GM08714 (cell line): ENCODE results near the gene CYP2W1.

Experiments
- H3K4me3 ChIP-seq: fragments of 200-500 bp; sonication (Bioruptor generic); 2 replicates; pipeline ENCODE4 v1.5.1; 2014; ENCODE audit warnings: mild to moderate bottlenecking, low read length, inconsistent platforms
- ZNF274 ChIP-seq: IDR thresholded peaks from 2 replicates; pipeline ENCODE4 v1.6.1; 2012; ENCODE audit warnings: mild to moderate bottlenecking, low read depth, low read length

CYP2W1 gene

DNA sequence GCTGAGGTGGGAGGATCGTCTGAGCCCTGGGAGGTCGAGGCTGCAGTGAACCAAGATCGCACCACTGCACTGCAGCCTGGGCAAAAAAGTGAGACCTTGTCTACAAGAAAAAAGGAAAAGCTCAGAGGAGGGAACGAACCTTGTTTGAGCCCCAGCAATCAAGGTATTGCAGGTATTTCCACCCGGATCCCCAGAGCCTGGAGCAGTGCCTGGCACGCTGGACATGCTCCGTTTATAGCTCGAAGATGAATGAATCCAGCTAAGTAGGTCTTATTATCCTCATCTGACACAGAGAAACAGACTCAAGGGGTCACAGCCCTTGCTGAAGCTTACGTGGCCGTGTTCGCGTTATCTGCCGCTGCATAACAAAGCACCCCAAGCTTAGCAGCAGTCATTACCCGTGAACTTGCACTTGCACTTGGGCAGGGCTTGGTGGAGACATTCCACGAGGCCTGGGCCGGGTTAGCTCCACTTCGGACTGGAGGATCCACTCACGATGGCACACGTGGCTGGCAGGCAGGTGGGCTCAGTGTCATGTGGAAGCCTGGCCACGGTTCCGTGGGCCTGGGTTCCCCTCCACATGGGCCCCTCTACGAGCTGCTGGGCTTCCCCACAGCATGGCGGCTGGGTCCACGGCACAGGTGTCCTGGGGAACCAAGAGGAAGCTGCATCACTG is 4.4 kb upstream of the CYP2W1 start:
- TF ChIP-seq ZNF274, result no peak
- no peak overlapping the region for H3K4me3 ChIP-seq

DNA sequence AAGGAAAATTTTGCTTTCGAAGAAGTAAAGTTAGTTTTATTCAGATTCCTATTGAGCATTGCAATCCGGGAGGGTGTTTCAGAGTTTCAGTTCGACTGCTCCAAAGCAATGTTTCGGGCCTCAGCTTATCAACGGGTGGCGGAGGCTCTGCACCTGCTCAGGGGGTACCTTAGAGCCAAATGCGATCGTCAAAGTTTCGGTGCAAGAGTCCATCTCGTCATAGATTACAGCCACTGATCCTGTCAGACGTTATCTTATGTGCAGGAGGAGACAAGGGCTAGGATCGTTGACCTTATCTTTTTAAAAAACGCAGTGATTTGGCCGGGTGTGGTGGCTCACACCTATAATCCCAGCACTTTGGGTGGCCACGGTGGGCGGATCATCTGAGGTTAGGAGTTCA is 3.8 kb upstream of the CYP2W1 start:
- no peak overlapping the region for H3K4me3 ChIP-seq
- TF ChIP-seq ZNF274, result no peak

DNA sequence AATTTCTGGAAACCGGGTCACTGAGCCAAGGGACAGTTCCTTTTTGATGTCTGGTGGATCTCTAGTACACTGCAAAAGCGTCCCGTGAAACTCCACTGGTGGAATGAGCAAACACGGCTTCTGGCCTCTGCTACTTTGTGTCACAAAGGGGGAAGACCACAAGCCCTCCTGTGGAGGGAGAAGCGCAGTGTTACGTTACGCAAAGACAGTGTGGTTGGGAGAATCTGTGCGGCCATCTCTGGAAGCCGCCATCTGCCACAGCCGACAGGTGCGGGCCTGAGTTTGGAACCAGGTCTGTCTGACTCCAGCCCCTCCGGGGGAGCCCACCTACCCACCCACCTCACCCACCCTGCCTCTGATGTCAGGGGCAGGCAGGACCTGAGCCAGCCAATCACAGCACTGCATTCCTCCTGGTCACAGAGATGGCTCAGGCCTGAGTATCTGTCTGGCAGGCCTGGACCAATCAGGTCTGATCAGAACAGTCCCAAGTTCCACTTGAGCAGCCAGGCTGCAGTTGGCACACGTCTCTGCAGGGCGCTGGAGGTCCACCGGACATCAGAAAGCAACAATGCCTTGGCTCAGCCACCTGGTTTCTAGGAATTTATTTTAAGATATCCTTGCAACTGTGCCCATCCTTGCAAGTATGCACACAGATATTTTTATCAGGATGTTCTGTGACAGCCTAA is 3.0 kb upstream of the CYP2W1 start:
- H3K4me3 ChIP-seq, result no peak overlapping the region
- no peak for TF ChIP-seq ZNF274

DNA sequence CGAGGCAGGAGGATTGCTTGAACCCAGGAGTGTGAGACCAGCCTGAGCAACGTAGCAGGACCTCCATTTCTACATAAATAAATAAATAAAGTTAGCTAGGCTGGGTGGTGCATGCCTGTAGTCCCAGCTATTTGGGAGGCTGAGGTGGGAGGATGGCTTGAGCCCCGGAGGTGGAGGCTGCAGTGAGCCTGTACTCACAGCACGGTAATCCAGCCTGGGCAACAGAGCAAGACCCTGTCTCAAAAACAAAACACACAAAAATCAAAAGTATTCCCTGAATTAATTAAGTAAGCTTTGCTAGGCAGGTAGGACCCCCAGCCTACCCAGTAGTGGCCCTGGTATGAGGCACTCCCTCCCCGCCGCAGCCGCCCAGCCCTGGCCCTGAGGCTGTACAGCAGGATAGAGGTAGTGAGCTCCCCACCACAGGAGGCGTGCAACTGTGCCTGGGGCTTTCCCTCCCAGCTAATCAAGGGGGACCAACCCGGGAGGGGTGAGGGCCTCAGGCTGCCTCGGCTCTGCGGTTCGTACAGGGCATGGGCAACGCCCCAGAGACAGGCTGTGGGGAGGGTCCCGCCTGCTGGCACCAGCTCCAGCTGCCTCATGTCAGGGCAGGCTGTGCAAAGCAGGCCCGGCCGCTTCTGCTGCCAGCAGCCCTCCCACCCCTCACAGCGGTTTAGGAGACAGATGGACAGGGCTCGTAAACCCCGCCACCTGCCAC is 1.0 kb upstream of the CYP2W1 start:
- no peak overlapping the region for H3K4me3 ChIP-seq
- TF ChIP-seq ZNF274, result no peak

DNA sequence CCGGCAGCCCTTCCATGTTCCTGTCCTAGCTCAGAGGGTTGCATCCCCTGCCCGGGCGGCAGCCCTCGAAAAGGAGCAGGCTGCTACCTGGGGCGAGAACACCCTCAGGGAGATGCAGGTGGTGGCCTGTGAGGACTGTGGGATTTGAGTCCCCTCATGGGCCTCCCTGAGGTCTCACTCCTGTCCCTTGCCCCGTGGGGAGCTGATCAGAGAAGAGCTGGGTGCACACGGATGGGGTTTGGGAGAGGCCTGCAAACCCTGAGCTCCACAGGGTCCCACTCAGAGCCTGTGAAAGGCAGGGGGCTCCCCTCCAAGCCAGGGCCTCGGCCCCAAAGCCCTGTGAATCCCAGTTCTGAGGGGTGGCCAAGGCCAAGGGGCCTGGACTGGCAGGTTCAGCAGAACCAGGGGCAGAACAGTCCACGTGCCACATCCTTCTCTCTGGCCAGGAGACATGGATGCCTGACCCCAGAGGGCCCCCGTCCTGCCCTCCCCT is 424 bp upstream of the CYP2W1 start:
- no peak overlapping the region for H3K4me3 ChIP-seq
- TF ChIP-seq ZNF274, result no peak

DNA sequence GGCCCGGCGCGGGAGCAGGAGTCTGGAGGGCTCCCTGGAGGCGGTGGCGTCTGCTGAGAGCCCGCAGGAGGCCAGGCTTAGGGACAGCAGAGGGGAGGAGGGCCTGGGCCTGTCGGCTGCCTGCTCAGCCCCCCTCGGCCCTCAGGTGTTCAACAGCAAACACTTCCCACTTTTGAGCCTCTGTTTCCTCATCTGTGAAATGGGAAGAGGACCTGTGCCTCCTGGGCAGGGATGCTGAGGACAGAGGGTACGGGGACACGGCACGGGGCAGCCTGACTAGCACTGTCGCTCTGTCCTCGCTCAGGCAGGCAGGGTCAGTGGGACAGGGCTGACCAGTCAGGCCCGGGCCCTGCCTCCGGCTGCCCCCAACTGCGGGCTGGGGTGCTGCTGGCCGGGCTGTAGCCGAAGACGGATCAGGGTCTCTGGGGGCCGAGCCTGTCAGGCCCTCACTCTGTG is 663 bp downstream of the CYP2W1 start:
- H3K4me3 ChIP-seq, result no peak overlapping the region
- TF ChIP-seq ZNF274, result no peak

DNA sequence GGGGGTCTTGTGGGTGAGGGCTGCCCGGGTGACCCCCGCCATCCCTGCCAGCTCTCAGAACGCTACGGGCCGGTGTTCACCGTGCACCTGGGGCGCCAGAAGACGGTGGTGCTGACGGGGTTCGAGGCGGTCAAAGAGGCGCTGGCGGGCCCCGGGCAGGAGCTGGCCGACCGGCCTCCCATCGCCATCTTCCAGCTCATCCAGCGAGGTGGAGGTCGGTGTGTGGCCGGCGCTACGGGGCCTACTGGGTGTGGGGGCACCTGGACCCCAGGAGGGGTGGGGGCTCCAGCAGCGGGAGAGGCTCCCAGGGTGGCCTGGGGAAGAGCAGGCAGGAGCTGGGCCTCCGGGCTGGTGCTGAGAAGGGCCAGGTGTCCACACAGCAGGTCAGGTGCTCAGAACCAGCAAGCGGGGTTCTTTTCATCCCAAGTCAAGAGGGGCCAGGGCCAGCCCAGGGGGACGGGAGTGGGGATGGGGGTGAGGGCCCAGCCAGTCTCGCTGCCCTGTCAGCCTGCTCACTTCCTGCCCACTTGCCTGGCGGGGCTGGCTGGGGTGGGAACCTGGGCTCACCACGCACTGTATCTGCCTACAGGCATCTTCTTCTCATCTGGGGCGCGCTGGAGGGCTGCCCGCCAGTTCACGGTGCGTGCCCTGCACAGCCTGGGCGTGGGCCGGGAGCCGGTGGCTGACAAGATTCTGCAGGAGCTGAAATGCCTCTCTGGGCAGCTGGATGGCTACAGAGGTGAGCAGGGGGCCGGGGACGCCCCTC is 1.6 kb downstream of the CYP2W1 start:
- no peak overlapping the region for H3K4me3 ChIP-seq
- no peak for TF ChIP-seq ZNF274

DNA sequence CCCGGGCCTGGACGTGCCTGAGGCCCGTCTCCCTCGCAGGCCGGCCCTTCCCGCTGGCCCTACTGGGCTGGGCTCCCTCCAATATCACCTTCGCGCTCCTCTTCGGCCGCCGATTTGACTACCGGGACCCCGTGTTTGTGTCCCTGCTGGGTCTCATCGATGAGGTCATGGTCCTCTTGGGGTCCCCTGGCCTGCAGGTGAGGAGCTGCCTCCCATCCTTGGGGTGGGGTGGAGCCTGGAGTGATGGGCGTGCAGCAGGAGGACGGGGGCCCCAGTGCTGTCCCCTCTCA is 2.1 kb downstream of the CYP2W1 start:
- TF ChIP-seq ZNF274, result no peak

DNA sequence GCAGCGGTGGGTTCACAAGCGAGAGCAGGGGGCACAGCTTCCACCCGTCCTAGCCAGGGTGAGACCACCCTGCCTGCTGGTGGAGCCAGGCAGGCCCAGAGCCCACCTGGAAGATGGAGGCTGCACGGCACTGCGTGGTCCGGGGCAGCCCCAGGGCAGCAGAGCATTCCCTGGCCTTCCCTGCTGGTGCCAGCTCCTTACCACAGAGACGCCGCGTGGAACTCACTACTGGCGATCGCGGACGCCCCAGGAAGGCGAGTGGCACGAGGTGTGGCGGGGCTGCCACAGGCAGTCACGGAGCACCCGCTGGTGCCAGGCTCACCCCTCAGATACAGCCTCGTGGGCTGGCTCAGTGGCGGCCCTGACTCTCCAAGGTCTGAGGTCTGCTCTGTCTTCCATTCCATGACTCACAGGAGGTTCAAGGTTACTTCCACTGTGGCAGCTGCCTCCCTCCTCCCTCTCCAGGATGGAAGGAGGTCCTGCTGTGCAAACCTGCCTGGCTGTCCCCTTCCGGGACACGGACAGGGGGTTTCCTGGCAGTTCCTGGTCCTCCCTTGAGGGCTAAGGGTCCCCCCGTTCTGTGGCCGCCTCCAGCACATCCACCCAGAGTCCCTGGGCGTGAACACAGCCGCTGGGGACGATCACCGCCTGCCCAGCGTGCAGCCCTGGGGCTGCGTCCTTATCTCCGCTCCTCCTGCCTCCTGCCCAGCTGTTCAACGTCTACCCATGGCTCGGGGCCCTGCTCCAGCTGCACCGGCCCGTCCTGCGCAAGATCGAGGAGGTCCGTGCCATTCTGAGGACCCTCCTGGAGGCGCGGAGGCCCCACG is 3.1 kb downstream of the CYP2W1 start:
- no peak overlapping the region for H3K4me3 ChIP-seq
- TF ChIP-seq ZNF274, result no peak

More for the DNA sequence above, 2.1 kb downstream of the CYP2W1 start:
- no peak overlapping the region for H3K4me3 ChIP-seq

DNA sequence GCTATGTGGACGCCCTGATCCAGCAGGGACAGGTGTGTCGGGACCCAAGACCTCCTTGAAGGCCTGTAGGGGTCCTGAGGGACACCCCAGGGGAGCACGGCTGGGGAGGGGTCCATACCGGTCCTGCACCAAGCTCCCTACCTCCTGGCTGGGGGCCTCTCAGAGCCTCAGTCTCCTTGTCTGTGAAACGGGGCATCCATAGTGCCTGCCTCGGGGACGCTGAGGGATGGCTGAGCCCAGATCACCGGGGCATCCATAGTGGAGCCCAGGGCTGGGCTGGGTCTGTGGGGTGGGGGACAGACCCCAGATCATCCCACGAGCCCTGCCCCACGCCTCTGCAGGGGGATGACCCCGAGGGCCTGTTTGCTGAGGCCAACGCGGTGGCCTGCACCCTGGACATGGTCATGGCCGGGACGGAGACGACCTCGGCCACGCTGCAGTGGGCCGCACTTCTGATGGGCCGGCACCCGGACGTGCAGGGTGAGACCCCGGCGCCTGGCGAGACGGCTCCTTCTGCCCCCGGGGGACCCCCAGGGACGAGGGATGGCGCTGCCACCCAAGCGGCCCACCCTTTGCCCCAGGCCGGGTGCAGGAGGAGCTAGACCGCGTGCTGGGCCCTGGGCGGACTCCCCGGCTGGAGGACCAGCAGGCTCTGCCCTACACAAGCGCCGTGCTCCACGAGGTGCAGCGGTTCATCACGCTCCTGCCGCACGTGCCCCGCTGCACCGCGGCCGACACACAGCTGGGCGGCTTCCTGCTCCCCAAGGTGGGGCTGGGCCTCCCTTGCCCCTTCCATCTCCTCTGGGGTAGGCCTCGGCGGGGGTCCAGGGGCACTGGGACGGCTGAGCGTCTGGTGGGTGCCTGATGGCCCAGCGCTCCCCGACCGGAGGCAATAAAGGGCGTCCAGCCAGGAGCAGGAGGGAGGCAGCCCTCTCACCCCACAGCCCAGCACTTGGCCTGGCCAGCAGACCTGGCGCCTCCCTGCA is 4.1 kb downstream of the CYP2W1 start:
- no peak for TF ChIP-seq ZNF274

DNA sequence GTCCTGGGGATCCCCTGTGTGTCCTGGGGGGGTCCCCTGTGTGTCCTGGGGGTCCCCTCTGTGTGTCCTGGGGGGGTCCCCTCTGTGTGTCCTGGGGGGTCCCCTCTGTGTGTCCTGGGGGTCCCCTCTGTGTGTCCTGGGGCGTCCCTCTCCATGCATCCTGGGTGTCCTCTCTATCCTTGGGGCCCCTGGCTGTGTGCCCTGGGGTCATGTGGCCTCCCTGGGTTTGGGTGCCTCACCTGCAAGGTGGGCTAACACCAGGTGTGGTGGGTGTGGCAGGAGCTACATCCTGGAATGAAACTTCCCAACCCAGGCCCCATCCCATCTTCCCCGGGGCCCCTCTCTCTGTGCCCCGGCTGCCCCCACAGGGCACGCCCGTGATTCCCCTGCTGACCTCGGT is 4.9 kb downstream of the CYP2W1 start:
- H3K4me3 ChIP-seq, result no peak overlapping the region

More for the DNA sequence above, 4.1 kb downstream of the CYP2W1 start:
- no peak overlapping the region for H3K4me3 ChIP-seq

DNA sequence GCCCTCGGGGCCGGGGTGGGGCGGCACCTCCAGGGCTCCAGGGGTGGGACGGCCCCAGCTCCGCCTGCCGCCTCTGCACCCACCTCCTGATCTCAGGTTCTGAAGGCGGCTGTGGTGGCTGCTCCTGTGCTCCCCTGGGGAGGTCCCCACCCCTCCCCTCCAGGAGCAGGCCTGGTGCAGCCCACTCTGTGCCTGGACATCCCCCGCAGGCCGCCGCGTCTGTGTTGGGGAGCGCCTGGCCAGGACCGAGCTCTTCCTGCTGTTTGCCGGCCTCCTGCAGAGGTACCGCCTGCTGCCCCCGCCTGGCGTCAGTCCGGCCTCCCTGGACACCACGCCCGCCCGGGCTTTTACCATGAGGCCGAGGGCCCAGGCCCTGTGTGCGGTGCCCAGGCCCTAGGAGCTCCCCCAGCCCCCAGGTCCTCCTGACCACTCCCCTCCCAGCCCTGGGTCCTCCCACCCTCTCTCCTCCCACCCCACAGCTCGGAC is 5.5 kb downstream of the CYP2W1 start:
- TF ChIP-seq ZNF274, result no peak
- H3K4me3 ChIP-seq, result no peak overlapping the region

More for the DNA sequence above, 4.9 kb downstream of the CYP2W1 start:
- no peak for TF ChIP-seq ZNF274

DNA sequence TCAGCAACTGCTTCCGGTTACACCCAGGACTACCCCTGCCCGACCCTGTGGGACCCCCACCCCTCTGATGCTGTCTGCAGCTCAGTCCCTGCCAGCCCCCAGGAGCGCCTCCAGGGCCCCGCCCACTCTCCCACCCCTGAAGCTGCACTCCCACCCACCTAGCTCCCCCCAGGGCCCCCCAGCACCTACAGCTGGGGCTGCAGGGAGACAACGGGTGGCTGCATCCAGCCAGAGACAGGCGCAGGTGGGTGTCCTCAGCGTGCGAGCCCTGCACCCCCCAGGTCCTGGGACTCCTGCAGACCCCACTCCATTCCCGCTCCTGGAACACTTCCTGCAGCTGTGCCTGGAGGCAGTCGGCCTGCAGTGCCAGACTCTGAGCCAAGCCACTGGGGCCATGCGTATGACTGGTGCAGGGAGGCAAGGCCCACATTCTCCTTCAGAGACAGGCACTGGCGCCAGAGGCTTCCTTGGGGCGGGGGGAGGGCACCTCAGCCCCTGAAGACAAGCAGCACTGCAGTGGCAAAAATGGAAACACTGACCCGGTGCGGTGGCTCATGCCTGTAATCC is 6.1 kb downstream of the CYP2W1 start:
- TF ChIP-seq ZNF274, result no peak
- H3K4me3 ChIP-seq, result no peak overlapping the region
